Sciatic nerve (tissue), 2 donors: ENCODE data around the gene MUC5AC. TPM values are rescaled to one million over a fixed set of nuclear protein-coding genes. Genes with fewer than 3 reads are reported as not detected.
"Not testable (repeated sequence)": the region's sequence is repeated elsewhere in the genome, so short reads cannot be mapped to it uniquely, and the experiment has no call there.

Source experiments
- ATAC-seq: fragments of 200-7000 bp; cut with Tn5 transposase; one replicate; pipeline ENCODE4 v1.9.1; 2020; ENCODE audit warnings: mild to moderate bottlenecking, moderate library complexity
- DNase-seq: peaks from one replicate; pipeline ENCODE4 v3.0.0-alpha.2; 2020; ENCODE audit warnings: low spot score
- intact Hi-C: fragments of 100-400 bp; cut with DNase I; formaldehyde crosslinking; loops from one replicate; pipeline ENCODE4 v1.14.2; 2022
- total RNA-seq: library from RNA; stranded (reverse); fragmentation: NEBNext Ultra II Directional; extraction: Animal tissue kit (Norgen Biotek cat#: 25700); gene quantifications from one replicate; pipeline ENCODE4 v1.2.1, GENCODE V29; 2021
- donor health status: DM: no; HTN: no; CAD: no.
- donor health status: DM: no; HTN: no; CAD: no.

The MUC5AC gene
- total RNA-seq, 1 donor from 2014 or later, result 0.27 TPM

DNA sequence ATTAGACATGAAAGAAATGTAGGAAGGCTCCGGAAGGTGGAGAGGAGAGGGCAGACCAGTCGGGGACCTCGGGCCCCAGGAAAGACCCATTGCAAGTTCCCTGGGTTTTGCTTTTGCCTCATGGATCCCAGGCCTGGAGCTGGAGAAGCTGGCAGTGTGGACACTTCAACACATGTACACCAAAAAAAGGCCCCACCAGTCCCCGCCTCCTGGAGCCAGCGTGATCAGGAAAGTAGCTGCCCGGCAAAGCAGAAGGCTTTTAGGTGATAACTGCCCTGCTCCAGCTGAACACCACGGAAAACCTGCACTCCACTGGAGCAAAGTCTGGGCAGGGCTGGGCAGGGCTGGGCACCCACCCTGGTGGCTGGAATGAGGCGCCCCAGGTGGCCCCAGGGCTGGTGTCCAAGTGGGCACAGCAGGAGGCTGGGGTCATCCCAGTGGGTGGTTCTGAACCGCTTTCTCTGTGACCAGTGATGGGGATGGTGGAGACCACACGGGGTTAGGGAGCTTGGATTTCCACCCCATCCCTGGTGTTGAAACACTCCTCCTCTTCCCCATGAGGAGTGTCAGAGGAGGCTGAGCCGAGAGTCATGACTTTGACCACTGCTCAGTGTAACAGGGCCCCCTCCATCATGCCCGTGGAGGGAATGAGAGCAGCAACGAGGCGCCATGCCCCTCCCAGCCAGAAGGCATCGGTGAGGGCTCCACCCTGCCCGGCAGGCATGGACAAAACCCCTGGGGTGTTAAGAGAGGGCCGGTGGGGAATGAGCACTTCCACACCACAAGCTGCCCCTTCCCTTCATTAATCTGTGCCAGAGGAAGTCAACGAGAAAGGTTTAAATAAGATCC, 16.9 kb upstream of the MUC5AC start:
- no peak for DNase-seq
- ATAC-seq, result no peak
- intact Hi-C loops, result no loop called here

DNA sequence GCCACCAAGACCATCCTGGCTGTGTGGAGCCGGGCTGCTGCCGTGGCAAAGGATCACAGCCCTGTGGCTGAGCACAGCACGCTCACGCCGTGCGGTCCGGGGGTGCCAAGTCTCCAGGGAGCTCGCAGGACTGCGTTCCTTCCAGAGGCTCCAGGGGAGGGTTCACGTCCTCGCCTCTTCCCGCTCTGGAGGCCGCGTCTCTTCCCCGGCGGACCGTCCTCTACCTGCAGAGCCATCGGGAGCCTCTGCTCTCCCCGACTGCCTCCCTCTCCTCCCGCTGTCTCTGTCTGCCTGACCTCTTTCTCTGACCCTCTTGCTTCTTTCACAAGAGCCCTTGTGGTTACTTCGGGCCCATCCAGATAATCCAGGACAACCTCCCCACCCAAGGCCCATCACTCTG, 11.4 kb upstream of the MUC5AC start:
- DNase-seq (no peak), ATAC-seq (no peak)
- intact Hi-C loops, result no loop called here

DNA sequence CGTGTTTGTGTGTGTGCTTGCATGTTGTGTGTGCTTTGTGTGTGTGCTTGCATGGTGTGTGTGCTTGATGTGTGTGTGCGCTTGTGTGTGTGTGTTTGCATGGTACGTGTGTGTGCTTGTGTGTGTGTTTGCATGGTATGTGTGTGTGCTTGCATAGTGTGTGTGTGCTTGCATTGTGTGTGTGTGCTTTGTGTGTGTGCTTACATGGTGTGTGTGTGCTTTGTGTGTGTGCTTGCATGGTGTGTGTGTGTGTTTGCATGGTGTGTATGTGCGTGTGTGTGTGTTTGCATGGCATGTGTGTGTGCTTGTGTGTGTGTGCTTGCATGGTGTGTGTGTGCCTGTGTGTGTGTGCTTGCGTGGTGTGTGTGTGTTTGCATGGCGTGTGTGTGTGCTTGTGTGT, 10.0 kb upstream of the MUC5AC start:
- DNase-seq (no peak), ATAC-seq (no peak)
- intact Hi-C loops, result no loop called here

DNA sequence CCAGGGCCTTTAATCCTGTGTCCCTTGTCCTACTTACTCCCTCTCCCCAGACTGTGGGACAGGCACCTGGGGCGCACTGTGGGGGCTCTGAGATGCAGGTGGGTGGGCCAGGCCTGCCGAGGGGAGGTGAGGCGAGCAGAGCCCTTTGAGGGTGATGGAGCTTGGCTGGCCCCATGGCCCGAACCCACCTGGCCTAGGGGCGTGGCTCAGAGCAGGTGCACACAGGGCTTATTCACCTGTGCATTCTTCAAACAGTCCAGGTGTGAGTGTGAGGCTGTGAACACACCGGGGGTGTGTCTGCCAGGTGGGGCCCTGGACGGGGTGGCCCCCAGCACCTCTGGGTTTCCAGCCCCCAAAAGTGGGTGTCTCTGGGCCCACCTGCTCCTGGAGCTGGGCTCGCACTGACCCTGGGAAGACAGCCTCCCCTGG, 9.0 kb upstream of the MUC5AC start:
- ATAC-seq (no peak), DNase-seq (no peak)
- intact Hi-C loops, result no loop called here

DNA sequence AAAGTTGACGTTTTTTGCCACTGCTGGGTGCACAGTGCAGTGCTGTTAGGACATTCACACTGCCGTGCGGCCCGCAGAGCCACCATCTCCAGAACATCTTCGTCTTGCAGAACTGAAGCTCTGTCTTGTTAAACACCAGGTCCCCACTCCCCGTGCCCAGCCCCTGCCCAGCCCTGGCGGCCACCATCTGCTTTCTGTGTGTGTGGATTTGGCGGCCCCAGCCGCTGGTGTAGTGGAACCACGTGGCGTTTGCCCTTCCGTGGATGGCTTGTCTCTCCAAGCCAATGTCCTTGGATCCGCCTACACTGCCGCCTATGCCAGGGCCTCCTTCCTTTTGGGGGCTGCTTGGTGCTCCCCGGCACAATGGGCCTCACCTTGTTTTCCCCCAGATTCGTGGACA, 8.2 kb upstream of the MUC5AC start:
- ATAC-seq (no peak), DNase-seq (no peak)
- intact Hi-C loops, result no loop called here

DNA sequence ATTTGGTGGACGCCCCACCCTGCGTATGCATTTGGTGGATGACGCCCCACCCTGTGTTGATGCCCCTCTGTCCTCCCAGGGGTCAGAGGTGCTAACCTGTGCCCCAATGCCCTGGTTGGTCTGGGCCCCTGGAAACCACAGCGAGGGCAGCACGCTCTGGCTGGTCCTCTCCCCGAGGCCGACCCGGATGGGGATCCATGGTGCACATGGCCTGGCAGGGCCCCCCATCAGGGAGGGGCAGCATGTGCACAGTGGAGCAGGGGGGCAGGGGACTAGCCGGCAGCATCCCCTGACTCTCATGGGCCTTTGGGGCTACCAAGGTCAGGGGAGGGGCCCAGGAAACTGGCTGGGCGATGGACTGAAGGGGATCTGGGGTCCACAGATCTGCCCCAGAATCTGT, 7.6 kb upstream of the MUC5AC start:
- ATAC-seq (no peak), DNase-seq (no peak)
- intact Hi-C loops, result no loop called here

DNA sequence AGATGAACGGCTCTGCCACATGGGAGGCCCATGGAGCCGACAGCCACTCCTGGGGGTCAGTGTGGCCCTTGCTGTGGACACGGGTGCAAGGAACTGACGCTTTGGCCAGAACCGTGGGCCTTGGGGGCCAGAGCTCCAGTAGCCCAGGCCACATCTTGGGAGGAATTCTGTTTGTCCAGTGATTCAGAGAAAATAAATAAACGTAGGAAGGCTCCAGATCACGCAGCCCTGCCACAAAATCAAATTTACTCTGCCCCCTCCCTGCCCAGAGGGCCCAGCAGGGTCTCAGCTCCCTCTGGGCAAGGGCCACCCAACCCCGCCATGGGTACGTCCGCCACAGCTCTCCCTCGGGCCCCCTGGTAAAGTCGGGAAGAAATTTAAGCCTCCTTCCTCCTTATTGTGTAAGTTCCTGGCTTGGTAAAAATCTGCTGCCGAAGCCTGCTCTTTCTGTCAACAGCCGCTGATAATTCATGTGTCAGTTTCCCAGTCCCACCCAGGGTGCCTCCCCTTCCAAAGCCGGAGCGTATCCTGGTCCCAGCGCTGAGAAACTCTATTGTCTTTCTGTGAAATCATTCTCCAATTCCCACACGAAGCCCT, 6.9 kb upstream of the MUC5AC start:
- ATAC-seq, result peak; percentile 70
- DNase-seq, result no peak
- intact Hi-C loops, result no loop called here

DNA sequence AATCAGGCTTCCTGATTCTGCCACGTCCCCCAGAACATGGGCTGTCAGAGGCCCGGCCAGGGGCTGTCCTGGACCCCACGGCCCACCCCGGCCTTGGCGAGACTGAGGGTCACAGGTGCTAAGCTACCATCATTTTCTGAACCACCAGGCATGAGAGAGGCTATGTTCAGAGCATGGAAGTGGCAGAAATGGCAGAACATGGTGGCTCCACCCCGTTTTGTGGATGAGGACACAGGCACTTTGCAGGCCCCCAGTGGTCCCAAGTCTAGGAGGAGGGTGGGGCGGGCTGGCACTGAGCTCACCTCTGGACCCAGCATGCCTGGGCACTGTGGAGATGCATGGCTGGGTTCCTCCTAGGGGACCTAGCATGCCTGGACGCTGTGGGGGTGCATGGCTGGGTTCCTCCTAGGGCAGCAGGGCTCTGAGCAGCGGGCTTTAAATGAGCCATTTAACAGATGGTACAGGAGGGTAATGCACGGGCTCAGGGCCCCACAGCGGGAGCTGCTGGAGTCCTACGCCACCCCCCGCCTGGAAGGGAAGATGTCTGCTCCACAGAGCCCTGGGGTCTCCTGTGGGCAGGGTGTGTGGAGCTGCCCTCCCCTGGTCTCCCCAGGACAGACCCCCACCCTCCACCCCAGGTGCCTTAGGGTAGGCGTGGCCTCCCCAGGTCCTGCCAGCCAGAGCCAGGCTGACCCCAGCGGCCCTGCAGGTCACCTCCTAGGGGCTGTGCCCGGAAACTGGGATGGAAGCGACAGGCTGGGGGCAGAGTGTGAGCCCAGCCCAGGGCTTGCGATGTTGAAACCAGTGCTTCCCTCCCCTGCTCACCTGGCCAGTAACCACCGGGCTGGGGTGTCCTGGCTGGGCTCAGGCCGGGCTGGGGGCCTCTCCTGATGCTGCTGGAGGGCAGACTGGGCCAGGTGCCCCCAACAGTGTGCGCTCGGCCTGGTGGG, 6.1 kb upstream of the MUC5AC start:
- DNase-seq, result no peak
- no peak for ATAC-seq
- intact Hi-C loops, result no loop called here

DNA sequence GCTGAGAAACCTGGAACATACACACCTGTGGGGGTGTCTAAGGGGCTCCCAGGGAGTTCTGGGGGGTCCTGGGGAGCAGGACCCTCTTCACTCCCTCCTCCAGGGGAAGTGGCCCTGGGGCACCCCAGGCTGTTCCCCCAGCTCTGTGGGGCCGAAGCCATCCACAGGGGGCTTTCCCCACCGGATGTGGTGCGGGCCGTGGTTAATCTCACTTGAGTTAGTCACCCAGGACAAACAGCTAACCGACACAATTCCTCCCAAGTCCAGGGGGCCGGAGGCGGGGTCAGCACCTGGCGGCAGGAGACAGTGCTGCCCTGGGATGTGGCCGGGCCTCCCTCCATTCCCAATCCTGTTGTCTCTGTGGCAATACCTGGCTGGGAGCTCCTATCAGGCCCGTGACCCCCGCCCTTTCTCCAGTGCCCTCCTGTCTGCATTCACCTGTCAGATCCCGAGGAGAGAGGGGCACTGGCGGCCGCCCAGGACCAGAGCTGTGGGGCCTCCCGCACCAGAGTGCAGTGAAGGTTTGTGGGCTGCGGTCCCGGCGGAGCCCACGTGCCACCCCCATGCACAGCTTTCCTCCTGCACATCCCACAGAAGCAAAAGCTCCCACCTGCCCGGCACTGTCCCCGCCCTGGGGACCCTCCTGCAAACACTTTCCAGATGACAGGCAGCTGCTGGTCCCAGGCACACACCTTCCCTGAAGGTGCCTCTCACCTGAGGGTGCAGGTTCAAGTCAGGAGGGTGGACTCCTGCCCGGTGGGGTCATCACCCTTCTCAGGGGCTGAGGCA, 5.2 kb upstream of the MUC5AC start:
- DNase-seq (no peak), ATAC-seq (no peak)
- intact Hi-C loops, result no loop called here

DNA sequence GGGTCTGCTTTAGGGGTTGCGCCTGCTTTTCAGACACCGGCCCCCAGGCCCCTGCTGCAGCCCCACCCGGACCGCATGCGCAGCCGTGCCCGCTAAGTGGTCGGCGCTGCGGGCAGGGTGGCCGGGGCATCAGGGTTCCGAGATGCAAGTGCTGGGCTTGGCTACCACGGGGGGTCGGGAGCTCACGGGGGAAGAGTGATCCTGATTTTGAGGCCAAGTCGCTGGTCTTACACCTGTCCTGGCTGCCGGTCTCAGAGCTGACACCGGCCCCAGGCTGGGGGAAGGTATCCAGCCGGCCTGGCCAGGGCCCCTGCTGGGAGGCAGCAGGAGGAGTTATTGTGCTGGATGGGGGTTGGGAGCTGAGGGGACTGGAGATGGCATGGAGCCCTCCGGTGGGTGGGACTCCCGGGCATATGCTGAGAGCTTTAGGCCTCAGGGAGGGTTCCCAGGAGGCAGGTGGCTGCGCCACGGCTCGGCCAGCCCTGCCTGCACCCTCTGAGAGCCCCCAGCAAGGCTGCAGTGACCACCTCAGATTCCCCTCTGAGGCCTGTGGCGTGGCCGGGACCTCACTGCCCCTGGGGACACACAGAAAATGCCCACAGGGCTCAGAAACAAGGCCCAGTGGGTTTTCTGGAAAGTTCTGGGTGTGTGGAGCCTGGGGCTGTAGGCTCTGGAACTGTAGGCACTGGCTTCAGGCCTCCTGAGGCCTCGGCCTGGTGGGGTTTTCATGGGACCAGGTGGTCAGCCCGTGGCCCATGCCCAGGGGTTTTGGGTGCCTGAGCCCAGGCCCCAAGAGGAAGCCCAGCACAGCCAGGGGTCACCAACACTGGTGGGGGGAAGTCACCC, 4.4 kb upstream of the MUC5AC start:
- intact Hi-C loops, result no loop called here
- no peak for ATAC-seq

DNA sequence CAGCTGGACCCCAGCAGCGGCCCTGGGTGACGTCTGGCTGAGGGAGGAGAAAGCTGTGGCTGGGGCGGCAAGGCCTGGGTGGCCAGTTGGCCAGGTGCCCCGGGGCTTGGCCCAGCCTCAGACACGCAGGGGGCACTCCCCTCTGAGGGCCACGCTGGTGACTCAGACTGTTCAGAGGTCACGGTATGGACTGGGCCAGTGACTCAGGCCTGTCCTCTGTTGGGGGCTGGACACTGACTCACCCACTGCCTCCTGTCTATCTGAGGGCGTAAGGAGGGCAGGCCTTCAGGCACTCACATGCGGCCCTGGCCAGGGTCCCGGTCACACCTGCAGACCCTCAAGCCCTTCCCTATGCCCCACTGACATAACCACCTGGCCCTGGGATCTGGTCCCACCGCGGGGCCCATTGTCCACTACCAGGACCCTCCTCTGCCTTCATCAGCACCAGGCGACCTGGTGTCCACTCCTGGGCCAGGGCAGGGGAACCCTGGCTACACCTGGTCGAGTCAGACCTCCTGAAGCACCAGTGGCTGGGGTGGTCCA, 3.7 kb upstream of the MUC5AC start:
- intact Hi-C loops, result no loop called here
- DNase-seq (peak; percentile 64), ATAC-seq (peak; percentile 77)

More for the DNA sequence above, 4.4 kb upstream of the MUC5AC start:
- DNase-seq, result no peak

DNA sequence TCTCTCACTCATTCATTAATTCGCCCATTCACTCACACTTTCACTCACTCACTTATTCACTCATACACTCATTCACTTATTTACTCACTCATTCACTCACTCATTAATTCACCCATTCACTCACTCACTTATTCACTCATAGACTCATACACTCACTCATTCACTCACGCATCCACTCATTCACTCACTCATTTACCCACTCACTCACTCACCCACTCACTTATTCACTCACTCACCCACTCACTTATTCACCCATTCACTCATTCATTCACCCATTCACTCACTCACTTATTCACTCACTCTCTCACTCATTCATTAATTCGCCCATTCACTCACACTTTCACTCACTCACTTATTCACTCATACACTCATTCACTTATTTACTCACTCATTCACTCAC, 3.1 kb upstream of the MUC5AC start:
- intact Hi-C loops, ATAC-seq, DNase-seq: not testable (repeated sequence)

DNA sequence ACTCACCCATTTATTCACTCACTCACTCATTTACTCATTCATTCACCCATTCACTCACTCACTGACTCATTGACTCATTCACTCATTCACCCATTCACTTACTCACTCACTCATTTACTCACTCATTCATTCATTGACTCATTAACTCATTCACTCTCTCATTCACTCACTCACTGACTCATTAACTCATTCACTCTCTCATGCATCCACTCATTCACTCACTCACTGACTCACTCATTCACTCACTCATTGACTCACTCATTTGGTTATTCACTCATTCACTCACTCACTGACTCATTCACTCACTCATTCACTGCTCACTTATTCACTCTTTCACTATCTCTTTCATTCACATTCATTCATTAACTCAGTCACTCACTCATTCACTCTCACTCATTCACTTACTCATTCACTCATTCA, 2.5 kb upstream of the MUC5AC start:
- ATAC-seq (no peak), DNase-seq (no peak)
- intact Hi-C loops, result no loop called here

DNA sequence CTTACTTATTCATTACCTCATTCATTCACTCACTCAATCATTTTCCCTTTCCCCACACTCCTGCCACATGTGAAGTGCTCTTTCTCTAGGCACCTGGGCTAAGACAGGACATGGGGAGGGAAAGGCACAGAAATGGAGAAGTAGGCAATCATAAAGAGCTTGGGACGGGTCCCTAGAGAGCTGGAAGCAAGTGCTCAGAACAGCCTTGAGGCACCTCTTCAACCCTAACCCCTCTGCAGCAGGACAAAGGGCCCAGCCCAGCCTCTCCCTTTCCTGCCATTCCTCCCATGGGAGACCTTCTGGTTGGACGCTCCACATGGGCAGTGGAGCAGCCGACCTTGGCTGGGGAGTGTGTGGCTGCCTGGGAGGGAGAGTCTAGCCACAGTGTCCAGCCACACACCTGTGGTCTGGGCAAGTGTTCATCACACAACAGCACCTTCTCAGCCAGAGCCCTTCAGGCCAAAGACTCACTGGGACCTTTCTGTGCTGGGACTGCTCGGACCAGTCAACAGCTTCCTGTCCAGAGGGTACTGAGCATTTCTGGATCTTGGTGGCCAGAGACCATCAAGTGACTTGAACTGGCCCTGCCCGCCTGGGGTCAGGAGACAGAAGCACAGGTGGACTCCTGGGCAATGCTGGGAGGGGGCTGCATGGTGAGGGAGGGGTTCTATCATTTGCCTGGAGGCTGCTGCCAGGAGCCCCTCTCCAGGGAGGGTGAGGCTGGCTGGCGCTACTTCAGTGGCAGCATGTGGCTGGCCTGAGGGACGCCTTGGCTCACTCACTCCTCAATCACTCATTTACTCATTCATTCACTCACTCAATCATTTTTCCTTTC, 1.0 kb upstream of the MUC5AC start:
- intact Hi-C loops, result no loop called here
- no peak for DNase-seq
- ATAC-seq, result no peak

DNA sequence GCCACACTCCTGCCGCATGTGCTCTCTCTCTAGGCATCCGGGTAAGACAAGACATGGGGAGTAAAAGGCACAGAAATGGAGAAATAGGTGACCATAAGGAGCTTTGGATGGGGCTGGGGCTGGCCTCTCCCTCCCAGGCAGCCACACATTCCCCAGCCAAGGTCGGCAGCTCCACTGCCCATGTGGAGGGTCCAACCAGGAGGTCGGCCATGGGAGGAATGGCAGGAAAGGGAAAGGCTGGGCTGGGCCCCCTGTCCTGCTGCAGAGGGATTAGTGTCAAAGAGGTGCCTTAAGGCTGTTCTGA, 460 bp upstream of the MUC5AC start:
- no peak for ATAC-seq
- no peak for DNase-seq
- intact Hi-C loops, result no loop called here

DNA sequence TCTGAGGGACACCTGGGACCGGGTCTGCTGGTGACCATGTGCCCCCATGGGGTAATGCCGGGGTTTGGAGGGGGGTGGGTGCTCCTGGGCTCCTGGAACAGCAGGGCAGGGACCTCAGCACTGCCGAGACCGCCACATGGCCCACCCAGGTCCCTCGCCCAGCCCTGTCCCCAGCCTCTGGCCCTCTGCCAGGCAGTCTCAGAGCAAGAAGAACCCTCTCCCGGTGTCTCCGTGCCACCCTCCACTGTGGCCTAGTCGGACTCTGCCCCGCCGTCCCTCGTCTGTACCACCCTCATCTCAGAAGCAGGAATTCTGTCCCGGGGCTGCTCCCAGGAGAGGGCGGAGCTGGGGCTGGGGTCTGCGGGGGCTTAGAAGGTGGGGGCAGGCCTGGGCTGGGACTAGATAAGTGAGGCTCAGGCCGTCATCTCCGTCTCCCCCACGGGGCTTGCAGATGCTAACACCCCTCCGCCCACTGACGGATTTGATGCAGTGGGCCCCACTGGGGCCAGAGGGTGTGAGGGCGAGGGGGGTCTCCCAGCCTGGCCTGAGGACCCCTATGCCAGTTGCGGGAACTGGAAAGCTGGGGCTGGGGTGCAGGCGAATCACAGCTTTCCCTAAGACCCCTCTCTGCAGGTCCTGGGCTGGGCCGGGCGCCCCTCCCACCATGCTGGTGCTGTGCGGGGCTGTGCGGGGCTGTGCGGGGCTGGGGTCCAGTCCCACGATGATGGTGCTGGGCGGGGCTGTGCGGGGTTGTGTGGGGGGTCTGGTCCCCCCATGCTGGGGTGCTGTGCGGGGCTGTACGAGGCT, 1.1 kb downstream of the MUC5AC start:
- intact Hi-C loops, result no loop called here
- ATAC-seq, result no peak
- no peak for DNase-seq
